Measurements from ENCODE around the gene LGR4.

DNA sequence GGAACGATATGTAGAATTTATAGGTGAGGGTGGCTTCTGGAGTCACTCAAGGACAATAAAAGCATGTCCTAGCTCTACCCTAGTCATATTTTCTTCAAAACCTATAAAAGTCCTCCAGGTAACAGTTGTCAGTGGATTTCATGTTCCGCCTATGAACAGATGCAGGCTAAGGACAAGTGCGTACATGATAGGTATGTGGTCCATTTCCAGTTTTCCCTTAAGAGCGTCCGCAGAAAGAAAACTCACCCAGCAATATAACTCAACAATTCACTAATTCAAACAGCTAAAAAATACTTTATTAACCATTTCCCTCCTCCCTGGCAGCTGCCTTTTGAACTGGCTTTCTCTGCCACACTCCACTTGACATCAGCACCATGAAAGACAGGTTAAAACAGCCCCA lies 59.4 kb downstream of the LGR4 start:
- TF ChIP-seq, protein P1, sequence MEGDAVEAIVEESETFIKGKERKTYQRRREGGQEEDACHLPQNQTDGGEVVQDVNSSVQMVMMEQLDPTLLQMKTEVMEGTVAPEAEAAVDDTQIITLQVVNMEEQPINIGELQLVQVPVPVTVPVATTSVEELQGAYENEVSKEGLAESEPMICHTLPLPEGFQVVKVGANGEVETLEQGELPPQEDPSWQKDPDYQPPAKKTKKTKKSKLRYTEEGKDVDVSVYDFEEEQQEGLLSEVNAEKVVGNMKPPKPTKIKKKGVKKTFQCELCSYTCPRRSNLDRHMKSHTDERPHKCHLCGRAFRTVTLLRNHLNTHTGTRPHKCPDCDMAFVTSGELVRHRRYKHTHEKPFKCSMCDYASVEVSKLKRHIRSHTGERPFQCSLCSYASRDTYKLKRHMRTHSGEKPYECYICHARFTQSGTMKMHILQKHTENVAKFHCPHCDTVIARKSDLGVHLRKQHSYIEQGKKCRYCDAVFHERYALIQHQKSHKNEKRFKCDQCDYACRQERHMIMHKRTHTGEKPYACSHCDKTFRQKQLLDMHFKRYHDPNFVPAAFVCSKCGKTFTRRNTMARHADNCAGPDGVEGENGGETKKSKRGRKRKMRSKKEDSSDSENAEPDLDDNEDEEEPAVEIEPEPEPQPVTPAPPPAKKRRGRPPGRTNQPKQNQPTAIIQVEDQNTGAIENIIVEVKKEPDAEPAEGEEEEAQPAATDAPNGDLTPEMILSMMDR (IDR thresholded peaks at IDR 0.05 in 4 of 5, conservative IDR thresholded peaks at IDR 0.05 in 1 of 5), result no peak
- TF ChIP-seq POLR2A (IDR thresholded peaks at IDR 0.05), result no peak
